A673 (cell line): ENCODE data around the gene PGC. TPM values are rescaled to one million over a fixed set of nuclear protein-coding genes. Genes with fewer than 3 reads are reported as not detected.
A peak's percentile ranks its signal among the peaks of the same experiment; 100 is the strongest.

Experiments
- BruUV-seq: library from RNA; stranded (reverse); fragments of 400-500 nt; replicated peaks from 2 replicates; lab custom pipeline; 2021; lab: Mats Ljungman, UMichigan
- CTCF ChIA-PET: fragments of 300-600 bp; sonication (Branson Sonifier 250); formaldehyde crosslinking; loops from one replicate; lab custom pipeline; 2022; ENCODE audit warnings: antibody characterized with exemption; lab: Charles Lee
- POLR2A ChIA-PET: fragments of 300-600 bp; sonication (Branson Sonifier 250); formaldehyde crosslinking; loops from one replicate; lab custom pipeline; 2022; ENCODE audit warnings: antibody characterized with exemption; ENCODE audit not compliant: low non-redundant PET; lab: Charles Lee
- DNase-seq: peaks from one replicate; pipeline ENCODE4 v3.0.0-alpha.2; 2015; ENCODE audit warnings: low spot score
- H3K27ac ChIP-seq: fragments of 200-600 bp; sonication (generic); 2 replicates; pipeline ENCODE4 v1.5.1; 2016; ENCODE audit warnings: mixed run types, low read depth, mild to moderate bottlenecking, mixed read lengths, antibody characterized with exemption, low read length; ENCODE audit not compliant: poor library complexity, severe bottlenecking
- H3K27me3 ChIP-seq: fragments of 200-600 bp; sonication (generic); replicated peaks from 2 replicates; pipeline ENCODE4 v1.6.1; 2017; ENCODE audit warnings: mixed run types, low read depth, mild to moderate bottlenecking, mixed read lengths, antibody characterized with exemption, low read length; ENCODE audit not compliant: insufficient read depth, poor library complexity
- H3K36me3 ChIP-seq: fragments of 200-600 bp; sonication (generic); 2 replicates; pipeline ENCODE4 v1.6.1; 2016; ENCODE audit warnings: mixed run types, mild to moderate bottlenecking, mixed read lengths, antibody characterized with exemption, low read length; ENCODE audit not compliant: insufficient read depth, poor library complexity, severe bottlenecking
- H3K4me1 ChIP-seq: fragments of 200-600 bp; sonication (generic); 2 replicates; pipeline ENCODE4 v1.6.1; 2017; ENCODE audit warnings: mixed run types, mild to moderate bottlenecking, mixed read lengths, antibody characterized with exemption, low read length; ENCODE audit not compliant: insufficient read depth, poor library complexity, severe bottlenecking
- H3K4me3 ChIP-seq: fragments of 200-600 bp; sonication (generic); 2 replicates; pipeline ENCODE4 v1.5.1; 2016; ENCODE audit warnings: low read depth, mixed run types, mild to moderate bottlenecking, mixed read lengths, low read length; ENCODE audit not compliant: poor library complexity, severe bottlenecking
- H3K9me3 ChIP-seq: fragments of 200-600 bp; sonication (generic); 2 replicates; pipeline ENCODE4 v1.6.1; 2016; ENCODE audit warnings: mixed run types, low read depth, mild to moderate bottlenecking, mixed read lengths, antibody characterized with exemption, low read length; ENCODE audit not compliant: poor library complexity, severe bottlenecking
- EZH2 ChIP-seq: fragments of 200-600 bp; sonication (generic); IDR thresholded peaks from 2 replicates; pipeline ENCODE4 v1.6.1; 2017; ENCODE audit warnings: borderline replicate concordance, low read depth, mild to moderate bottlenecking, mixed read lengths, antibody characterized with exemption, low read length; ENCODE audit not compliant: poor library complexity, severe bottlenecking
- intact Hi-C: fragments of 100-400 bp; cut with micrococcal nuclease; formaldehyde crosslinking; loops from one replicate; pipeline ENCODE4 v1.10.0; 2022; ENCODE audit not compliant: unreplicated experiment
- total RNA-seq: library from RNA; stranded (reverse); gene quantifications from 2 replicates; pipeline ENCODE4 v1.2.3, GENCODE V29; 2021
- TF ChIP-seq, protein P1 (sequence below): fragments of 300-800, 200-600 bp; sonication (generic); conservative IDR thresholded peaks from 2 replicates; pipeline ENCODE4 v1.5.1; 2017; ENCODE audit warnings: low read depth, mild to moderate bottlenecking, antibody characterized with exemption, low read length, moderate library complexity, mixed read lengths

PGC gene
- total RNA-seq, 1 experiment from 2014 or later, result not detected

DNA sequence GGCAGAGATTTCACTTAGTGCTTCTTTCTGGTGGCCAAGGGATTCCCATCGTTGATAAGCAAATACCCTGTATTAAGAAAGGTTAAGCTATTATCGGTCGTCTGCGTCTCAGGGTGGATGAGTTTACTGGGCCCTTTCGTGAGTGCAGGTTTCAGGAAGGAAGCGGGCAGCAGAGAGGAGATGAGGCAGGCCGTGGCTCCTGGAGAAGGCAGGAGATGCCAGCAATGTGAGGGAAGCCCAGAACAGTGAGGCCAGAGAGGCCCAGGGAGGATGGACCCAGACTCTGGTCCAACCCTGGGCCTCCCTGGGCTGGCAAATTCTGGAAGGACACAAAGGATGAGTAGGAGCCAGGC is 23.0 kb downstream of the PGC start:
- CTCF ChIA-PET, result no interaction called here
- no peak for DNase-seq
- Histone ChIP-seq H3K36me3 (no peaks in the 10 kb centered on the region), H3K27ac (peak overlapping the region; percentile 84), H3K27me3 (no peaks in the 10 kb centered on the region), H3K4me1 (peaks cover 30% of the 10 kb centered on the region), H3K9me3 (no peaks in the 10 kb centered on the region), H3K4me3 (no peak overlapping the region)
- intact Hi-C loops, result no loop called here
- POLR2A ChIA-PET, result no interaction called here
- BruUV-seq, result no TSS peak
- TF ChIP-seq, protein P1, sequence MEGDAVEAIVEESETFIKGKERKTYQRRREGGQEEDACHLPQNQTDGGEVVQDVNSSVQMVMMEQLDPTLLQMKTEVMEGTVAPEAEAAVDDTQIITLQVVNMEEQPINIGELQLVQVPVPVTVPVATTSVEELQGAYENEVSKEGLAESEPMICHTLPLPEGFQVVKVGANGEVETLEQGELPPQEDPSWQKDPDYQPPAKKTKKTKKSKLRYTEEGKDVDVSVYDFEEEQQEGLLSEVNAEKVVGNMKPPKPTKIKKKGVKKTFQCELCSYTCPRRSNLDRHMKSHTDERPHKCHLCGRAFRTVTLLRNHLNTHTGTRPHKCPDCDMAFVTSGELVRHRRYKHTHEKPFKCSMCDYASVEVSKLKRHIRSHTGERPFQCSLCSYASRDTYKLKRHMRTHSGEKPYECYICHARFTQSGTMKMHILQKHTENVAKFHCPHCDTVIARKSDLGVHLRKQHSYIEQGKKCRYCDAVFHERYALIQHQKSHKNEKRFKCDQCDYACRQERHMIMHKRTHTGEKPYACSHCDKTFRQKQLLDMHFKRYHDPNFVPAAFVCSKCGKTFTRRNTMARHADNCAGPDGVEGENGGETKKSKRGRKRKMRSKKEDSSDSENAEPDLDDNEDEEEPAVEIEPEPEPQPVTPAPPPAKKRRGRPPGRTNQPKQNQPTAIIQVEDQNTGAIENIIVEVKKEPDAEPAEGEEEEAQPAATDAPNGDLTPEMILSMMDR, result no peak
- TF ChIP-seq EZH2, result no peak

DNA sequence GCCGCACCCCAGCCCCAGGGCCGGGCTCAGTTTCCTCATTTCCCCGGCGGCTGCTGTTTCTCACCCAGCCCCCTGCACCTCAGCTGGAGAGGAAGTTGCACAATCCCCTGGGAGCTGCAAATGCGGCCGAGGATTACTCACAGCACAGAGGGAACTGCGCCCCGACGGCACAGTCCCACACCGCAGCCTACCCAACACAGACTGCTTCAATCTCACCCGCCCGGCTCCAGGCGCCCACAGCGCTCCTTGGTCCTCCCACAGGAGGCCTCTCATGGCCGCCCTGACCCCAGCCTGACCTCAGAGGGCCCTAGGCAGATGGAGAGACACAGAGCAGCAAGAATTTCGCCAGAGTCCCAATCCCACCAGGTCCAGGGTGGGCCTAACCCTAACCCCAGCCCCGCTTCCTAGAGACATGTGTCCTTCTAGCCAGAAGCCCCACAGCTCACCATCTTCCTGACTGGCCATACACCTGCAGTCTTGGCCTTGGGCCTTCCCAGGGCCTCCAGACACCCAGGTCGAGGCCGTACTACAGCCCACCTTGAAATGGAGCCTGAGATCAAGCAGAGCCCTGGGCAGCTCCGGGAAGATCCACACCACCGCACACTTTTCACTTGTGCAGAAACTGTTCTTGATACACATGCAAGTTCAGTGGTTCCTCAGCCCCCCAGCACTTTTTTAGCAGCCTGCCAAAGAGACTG is 23.5 kb downstream of the PGC start:
- peak overlapping the region; percentile 84 for H3K27ac ChIP-seq
- H3K36me3 ChIP-seq, result no peaks in the 10 kb centered on the region
- ChIA-PET CTCF (no interaction called here), POLR2A (no interaction called here)
- BruUV-seq, result no TSS peak
- intact Hi-C loops, result no loop called here
- DNase-seq, result peak; percentile 91
- H3K27me3 ChIP-seq, result no peaks in the 10 kb centered on the region
- H3K4me3 ChIP-seq, result peak overlapping the region; percentile 2
- TF ChIP-seq, protein P1, result no peak
- no peak for TF ChIP-seq EZH2
- H3K9me3 ChIP-seq, result no peaks in the 10 kb centered on the region
- H3K4me1 ChIP-seq, result peaks cover 30% of the 10 kb centered on the region

DNA sequence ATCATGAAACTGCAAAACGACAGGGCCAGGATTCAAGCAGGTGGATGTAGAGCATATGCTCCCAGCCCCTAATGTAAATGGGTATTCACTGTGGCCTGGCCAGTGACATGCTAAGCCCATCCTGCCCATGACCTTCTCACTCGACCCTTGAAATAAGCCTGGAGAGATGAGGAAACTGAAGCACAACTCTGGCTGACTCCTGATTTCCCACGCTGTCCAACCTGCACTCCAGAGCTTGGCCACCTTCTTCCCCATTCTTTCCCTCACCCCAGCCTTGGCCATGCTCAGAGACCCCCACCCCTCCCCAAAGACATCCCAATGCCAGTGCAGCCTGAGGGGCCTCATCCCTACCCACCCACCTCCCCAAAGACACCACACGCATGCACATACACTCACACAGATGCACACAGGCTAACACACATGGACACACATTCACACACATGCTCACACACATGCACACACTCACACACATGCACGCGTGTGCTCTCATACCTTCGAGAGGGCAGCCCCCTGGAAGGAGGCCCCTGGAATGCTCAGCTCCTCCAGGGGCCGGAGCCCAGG is 24.1 kb downstream of the PGC start:
- no TSS peak for BruUV-seq
- peak overlapping the region; percentile 2 for H3K4me3 ChIP-seq
- TF ChIP-seq EZH2, result no peak
- TF ChIP-seq, protein P1, result no peak
- peaks cover 32% of the 10 kb centered on the region for H3K4me1 ChIP-seq
- no peak for DNase-seq
- H3K27ac ChIP-seq, result peak overlapping the region; percentile 84
- H3K27me3 ChIP-seq, result no peaks in the 10 kb centered on the region
- CTCF ChIA-PET, result no interaction called here
- intact Hi-C loops, result no loop called here
- H3K9me3 ChIP-seq, result no peaks in the 10 kb centered on the region
- H3K36me3 ChIP-seq, result no peaks in the 10 kb centered on the region
- POLR2A ChIA-PET, result no interaction called here
